ENCODE results near the gene CNTN5. TPM values are rescaled to one million over a fixed set of nuclear protein-coding genes. Genes with fewer than 3 reads are reported as not detected.

Gene CNTN5
- total RNA-seq, 1 experiment from 2014 or later, result not detected

DNA sequence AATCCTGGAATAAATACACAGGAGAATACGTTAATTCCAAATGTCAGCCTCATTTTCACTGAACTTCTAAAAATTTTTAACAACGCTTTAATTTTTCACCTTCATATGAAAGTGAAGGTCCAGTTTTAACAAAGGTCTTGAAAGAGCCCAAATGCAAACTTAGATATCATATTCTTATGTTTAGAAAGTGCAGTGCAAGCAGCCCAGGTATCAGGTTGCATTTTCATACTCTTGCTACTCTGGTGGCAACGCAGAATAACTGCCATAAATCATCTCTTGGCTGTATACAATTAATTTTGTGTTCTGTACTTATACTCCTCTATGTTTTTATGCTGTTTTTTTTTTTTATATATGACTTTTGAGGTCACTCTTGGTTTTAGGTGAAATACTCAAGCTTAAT lies 1169.6 kb downstream of the CNTN5 start:
- ChIA-PET POLR2A (ENCODE audit: unreplicated experiment) (no interaction called here), CTCF (no interaction called here)
- TF ChIP-seq EZH2 (IDR thresholded peaks at IDR 0.05; ENCODE audit: low read length, unreplicated experiment) (no peak), EZH2phosphoT487 (IDR thresholded peaks at IDR 0.05; ENCODE audit: borderline replicate concordance, low read length) (no peak)
- TF ChIP-seq, protein P1, sequence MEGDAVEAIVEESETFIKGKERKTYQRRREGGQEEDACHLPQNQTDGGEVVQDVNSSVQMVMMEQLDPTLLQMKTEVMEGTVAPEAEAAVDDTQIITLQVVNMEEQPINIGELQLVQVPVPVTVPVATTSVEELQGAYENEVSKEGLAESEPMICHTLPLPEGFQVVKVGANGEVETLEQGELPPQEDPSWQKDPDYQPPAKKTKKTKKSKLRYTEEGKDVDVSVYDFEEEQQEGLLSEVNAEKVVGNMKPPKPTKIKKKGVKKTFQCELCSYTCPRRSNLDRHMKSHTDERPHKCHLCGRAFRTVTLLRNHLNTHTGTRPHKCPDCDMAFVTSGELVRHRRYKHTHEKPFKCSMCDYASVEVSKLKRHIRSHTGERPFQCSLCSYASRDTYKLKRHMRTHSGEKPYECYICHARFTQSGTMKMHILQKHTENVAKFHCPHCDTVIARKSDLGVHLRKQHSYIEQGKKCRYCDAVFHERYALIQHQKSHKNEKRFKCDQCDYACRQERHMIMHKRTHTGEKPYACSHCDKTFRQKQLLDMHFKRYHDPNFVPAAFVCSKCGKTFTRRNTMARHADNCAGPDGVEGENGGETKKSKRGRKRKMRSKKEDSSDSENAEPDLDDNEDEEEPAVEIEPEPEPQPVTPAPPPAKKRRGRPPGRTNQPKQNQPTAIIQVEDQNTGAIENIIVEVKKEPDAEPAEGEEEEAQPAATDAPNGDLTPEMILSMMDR (conservative IDR thresholded peaks at IDR 0.05; ENCODE audit: low read depth, low read length), result no peak
- Histone ChIP-seq H3K4me3 (ENCODE audit: low read length) (no peak overlapping the region), H3K9me2 (replicated peaks; ENCODE audit: low read length) (no peaks in the 10 kb centered on the region), H3K27ac (ENCODE audit: low read length) (no peak overlapping the region), H3K79me2 (ENCODE audit: low read length) (no peaks in the 10 kb centered on the region), H3K27me3 (ENCODE audit: low read length) (peaks cover 35% of the 10 kb centered on the region), H4K20me1 (ENCODE audit: low read length) (no peaks in the 10 kb centered on the region), H2AFZ (ENCODE audit: low read length) (no peak overlapping the region), H3K4me1 (ENCODE audit: insufficient read depth, low read length) (no peaks in the 10 kb centered on the region), H3K36me3 (ENCODE audit: low read depth, low read length) (no peaks in the 10 kb centered on the region), H3K9ac (ENCODE audit: low read length) (no peak overlapping the region), H3K9me3 (ENCODE audit: low read length) (no peaks in the 10 kb centered on the region), H3K4me2 (ENCODE audit: low read length) (no peak overlapping the region), H3F3A (ENCODE audit: low read length, unreplicated experiment) (no peaks in the 10 kb centered on the region)
- BruUV-seq (replicated peaks), result no TSS peak
- ATAC-seq, result no peak
- DNase-seq, result no peak
- intact Hi-C loops (cut with micrococcal nuclease), result no loop called here

DNA sequence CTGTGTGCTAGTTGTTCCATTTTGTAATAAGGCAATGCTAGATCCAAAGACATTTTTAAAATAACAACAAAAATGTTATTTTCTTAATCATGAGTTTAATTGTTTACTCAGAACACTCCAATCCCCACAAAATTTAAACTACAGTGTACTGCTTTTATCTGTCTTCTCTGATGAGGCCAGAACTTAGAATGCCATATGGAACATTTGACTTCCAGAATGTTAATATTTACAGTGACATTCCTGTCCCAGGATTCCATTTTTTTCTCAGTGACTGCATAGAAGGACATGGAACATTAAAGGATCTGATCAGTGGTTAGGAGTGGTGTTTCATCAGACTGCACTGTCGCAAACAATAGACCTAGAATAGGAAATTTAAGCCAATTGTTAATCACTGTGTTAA lies 1171.4 kb downstream of the CNTN5 start:
- CTCF ChIA-PET, result no interaction called here
- intact Hi-C loops (cut with micrococcal nuclease), result no loop called here
- BruUV-seq (replicated peaks), result no TSS peak
- Histone ChIP-seq H3K27me3 (ENCODE audit: low read length) (peaks cover 35% of the 10 kb centered on the region), H2AFZ (ENCODE audit: low read length) (no peak overlapping the region), H3K36me3 (ENCODE audit: low read depth, low read length) (no peaks in the 10 kb centered on the region), H3K4me3 (ENCODE audit: low read length) (no peak overlapping the region), H3K9ac (ENCODE audit: low read length) (no peak overlapping the region), H3K9me3 (ENCODE audit: low read length) (no peaks in the 10 kb centered on the region), H3K79me2 (ENCODE audit: low read length) (no peaks in the 10 kb centered on the region), H3F3A (ENCODE audit: low read length, unreplicated experiment) (no peaks in the 10 kb centered on the region), H3K4me1 (ENCODE audit: insufficient read depth, low read length) (no peaks in the 10 kb centered on the region), H3K27ac (ENCODE audit: low read length) (no peak overlapping the region), H4K20me1 (ENCODE audit: low read length) (no peaks in the 10 kb centered on the region), H3K4me2 (ENCODE audit: low read length) (no peak overlapping the region), H3K9me2 (replicated peaks; ENCODE audit: low read length) (no peaks in the 10 kb centered on the region)
- TF ChIP-seq EZH2 (IDR thresholded peaks at IDR 0.05; ENCODE audit: low read length, unreplicated experiment) (no peak), EZH2phosphoT487 (IDR thresholded peaks at IDR 0.05; ENCODE audit: borderline replicate concordance, low read length) (no peak)
- TF ChIP-seq, protein P1 (conservative IDR thresholded peaks at IDR 0.05; ENCODE audit: low read depth, low read length), result no peak
- no peak for DNase-seq
- POLR2A ChIA-PET (ENCODE audit: unreplicated experiment), result no interaction called here
- no peak for ATAC-seq

DNA sequence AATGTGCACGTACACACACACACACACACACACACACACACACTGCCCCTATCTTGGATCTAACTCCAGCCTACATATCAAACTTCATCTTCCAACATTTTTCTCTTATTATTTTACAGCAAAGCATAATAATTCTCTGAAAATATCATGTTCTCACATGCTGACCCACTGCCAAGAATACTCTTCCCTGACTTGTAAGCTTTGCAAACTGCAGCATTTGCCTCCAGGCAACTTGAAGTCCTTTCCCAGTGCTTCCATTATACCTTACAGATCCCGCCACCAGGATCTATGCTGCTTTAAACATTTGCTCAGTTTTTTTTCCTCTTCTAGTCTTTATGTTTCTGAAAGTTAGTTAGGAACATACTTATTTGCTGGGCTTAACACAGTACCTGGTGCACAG lies 1183.0 kb downstream of the CNTN5 start:
- H2AFZ ChIP-seq (ENCODE audit: low read length), result no peak overlapping the region
- ATAC-seq (no peak), DNase-seq (no peak)
- H4K20me1 ChIP-seq (ENCODE audit: low read length), result no peaks in the 10 kb centered on the region
- no peaks in the 10 kb centered on the region for H3F3A ChIP-seq (ENCODE audit: low read length, unreplicated experiment)
- BruUV-seq (replicated peaks), result no TSS peak
- POLR2A ChIA-PET (ENCODE audit: unreplicated experiment), result no interaction called here
- no peaks in the 10 kb centered on the region for H3K36me3 ChIP-seq (ENCODE audit: low read depth, low read length)
- no peak overlapping the region for H3K4me2 ChIP-seq (ENCODE audit: low read length)
- no peak overlapping the region for H3K4me3 ChIP-seq (ENCODE audit: low read length)
- intact Hi-C loops (cut with micrococcal nuclease), result no loop called here
- no peak overlapping the region for H3K9ac ChIP-seq (ENCODE audit: low read length)
- H3K27me3 ChIP-seq (ENCODE audit: low read length), result peaks cover 49% of the 10 kb centered on the region
- H3K27ac ChIP-seq (ENCODE audit: low read length), result no peak overlapping the region
- no peaks in the 10 kb centered on the region for H3K9me3 ChIP-seq (ENCODE audit: low read length)
- no peaks in the 10 kb centered on the region for H3K9me2 ChIP-seq (replicated peaks; ENCODE audit: low read length)
- CTCF ChIA-PET, result no interaction called here
- no peaks in the 10 kb centered on the region for H3K79me2 ChIP-seq (ENCODE audit: low read length)
- TF ChIP-seq, protein P1 (conservative IDR thresholded peaks at IDR 0.05; ENCODE audit: low read depth, low read length), result no peak
- no peak for TF ChIP-seq EZH2 (IDR thresholded peaks at IDR 0.05; ENCODE audit: low read length, unreplicated experiment)
- no peak for TF ChIP-seq EZH2phosphoT487 (IDR thresholded peaks at IDR 0.05; ENCODE audit: borderline replicate concordance, low read length)
- no peaks in the 10 kb centered on the region for H3K4me1 ChIP-seq (ENCODE audit: insufficient read depth, low read length)
